ENCODE data around the gene CPZ.
"Not testable (repeated sequence)": the region's sequence is repeated elsewhere in the genome, so short reads cannot be mapped to it uniquely, and the experiment has no call there.

Gene CPZ

DNA sequence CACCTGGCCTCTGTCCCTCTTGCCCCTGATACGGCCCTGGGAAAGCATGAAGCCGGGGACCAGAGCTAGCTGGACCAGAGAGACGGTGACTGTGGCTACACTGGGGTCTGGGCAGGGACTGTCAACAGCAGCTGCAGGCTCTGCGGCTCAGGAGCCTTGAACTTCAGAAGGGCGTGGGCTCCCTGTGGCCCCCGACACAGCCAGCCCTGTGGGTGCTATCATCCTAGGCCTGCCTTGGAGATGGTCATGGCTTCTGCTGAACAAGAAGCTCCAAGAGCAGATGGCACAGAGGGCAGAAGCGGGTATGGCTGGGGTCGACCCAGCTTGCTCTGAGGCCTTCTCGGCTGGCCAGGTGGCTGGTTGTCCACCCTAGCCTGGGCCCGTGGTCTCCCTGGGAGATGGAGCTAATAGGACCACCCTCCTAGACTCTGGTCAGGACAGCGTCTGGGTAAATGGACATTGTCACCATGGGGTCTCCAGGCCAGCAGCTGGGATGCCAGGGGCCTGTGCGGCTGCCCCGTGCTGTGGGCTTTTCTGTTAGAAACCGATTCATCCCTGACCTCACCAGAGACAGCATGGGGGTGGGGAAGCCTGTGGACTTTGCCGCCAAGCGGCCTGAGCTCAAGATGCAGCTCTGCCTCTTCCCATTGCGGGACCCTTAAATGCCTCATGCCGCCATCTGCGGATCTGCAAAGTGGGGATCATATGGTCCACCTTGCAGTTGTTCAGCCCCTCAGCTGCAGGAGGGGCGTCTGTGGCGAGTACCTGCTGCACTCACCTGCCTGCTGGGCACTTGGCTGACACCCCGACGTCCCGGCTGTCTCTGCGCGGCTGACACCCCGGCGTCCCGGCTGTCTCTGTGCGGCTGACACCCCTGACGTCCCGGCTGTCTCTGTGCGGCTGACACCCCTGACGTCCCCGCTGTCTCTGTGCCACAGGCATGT, 21.1 kb downstream of the CPZ start:
- no peak for ATAC-seq

DNA sequence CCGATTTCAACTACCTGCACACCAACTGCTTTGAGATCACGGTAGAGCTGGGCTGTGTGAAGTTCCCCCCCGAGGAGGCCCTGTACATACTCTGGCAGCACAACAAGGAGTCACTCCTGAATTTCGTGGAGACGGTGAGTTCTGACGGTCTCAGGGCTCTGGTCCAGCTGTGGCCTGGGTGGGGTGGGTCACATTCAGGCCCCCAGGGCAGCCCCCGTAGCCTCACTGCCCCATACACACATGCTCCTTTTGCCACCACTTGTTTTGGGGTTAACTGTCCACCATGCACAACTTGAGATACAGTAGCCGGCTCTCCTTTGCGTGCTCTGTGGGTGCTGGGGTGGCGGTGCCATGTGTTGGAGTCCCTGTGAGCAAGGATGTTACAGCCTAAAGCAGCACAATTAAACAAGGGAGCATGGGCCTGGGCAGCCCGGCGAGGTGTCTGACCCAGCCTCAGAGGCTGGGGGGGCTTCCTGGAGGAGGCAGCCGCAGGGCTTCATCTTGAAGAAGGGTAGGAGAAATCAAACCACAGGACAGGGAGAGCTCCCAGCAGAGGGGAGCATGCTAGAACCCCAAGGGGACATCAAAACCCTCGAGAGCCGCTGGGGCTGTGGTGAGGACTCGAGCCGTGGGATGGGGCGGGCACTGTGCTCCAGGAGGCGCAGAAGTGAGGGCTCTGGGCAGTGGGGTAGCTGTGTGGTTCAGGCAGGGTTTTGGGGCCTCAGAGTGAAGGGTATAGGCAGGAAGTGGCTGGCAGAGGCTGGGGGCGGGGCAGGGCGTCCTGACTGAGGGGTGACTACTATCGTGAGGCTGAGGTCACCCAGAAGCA, 22.0 kb downstream of the CPZ start:
- no peak for ATAC-seq

GRCh38 chr4:8615366-8615765, 22.8 kb downstream of the CPZ start:
- ATAC-seq: no peak

DNA sequence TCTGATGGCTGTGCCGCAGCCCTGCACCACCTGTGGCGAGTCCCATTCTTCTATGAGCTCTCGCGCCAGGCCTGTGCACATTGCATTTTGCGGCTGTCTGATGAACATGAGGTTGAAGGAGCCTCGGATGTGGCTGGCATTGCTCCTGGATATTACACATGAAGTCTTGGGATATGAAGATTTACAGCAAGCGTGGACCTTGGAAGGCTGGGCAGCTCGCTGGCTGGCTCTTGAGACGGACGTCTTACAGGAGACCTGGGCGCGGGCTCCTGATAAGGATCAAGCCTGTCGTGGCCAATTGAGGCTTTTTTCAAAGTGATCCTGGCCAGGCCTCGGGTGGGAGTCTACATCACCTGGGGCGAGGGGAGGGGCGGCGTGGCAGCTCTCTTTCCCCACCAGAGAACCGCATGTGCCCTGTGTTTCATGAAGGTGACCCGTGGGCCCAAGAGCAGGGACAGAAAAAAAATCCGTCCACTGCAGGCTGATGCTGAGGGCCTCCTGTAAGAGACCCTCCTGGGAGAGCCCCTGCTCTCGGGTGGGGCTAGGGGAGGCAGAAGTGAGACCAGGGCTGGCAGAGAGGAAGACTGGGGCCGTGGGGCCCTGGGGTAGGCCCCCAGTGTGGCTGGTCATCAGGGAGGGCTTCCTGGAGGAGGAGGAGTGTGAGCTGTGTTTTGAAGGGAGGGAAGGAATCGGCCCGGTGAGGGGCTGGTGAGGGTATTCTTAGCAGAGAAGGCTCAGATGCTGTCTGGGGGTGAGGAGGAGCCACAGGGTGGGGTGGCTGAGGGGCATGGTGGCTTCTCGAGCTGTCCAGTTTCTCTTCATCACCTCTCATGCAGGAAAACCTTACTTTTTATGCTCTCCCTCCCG, 23.6 kb downstream of the CPZ start:
- no peak for ATAC-seq

GRCh38 chr4:8616831-8617230, 24.3 kb downstream of the CPZ start:
- no peak for ATAC-seq

GRCh38 chr4:8617486-8618040, 25.0 kb downstream of the CPZ start:
- ATAC-seq: no peak

GRCh38 chr4:8618421-8618820, 25.9 kb downstream of the CPZ start:
- ATAC-seq: no peak

DNA sequence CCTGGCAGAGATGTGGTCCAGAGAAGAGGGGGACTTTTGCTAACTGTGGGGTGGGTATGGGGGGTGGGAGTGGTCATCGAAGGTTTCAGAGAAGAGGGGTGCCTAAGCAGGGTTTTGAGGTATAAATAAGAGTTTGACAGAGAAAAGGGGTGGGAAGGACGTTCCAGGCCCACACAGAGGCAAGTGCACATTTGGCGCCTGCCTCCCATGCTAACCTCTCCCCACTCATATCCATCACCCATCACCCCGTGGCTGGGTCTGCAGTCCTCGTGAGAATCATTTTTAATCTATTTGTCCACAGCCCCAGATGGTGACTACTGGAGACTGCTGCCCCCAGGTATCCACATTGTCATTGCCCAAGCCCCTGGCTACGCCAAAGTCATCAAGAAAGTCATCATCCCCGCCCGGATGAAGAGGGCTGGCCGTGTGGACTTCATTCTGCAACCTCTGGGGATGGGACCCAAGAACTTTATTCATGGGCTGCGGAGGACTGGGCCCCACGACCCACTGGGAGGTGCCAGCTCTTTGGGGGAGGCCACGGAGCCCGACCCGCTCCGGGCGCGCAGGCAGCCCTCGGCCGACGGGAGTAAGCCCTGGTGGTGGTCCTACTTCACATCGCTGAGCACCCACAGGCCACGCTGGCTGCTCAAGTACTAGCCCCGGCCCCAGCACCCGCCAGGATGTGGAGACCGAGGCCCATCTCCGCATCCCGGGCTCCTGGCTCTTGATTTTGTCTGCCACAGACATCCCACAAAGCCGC, 26.6 kb downstream of the CPZ start:
- no peak for ATAC-seq

GRCh38 chr4:8621135-8621534, 28.6 kb downstream of the CPZ start:
- not testable (repeated sequence) for ATAC-seq

GRCh38 chr4:8624601-8625272, 32.2 kb downstream of the CPZ start:
- not testable (repeated sequence) for ATAC-seq

DNA sequence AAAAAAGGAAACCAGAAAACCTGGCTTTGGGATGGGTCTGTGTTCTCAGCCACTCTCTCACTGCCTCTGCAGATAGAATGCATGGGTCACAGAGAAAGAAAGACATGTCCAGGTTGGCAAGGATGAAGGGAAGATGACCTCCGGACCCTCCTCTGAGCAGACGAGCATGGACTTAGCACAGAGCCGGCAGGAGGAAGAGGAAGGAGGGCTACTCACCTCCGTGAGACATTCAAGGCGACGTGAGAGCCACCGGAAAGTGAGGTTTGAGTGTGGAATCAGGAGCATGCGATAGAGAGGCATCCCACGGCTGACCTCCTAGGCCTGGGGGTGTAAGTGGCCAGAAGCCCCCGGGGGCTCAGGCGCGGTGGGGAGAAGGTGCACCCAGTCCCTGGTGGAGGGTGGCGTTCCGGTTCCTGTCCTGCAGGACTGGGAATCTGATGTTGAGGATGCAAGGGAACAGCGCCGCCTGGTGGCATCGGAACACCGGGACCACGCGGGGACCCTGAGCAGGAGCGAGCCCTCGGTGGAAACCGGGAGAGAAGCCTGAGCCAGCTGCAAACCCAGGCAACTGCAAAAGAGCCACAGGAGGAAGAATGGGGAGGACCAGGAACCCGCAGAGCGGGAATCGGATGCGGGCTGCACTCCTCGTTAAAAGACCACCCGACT, 37.8 kb downstream of the CPZ start:
- not testable (repeated sequence) for ATAC-seq

DNA sequence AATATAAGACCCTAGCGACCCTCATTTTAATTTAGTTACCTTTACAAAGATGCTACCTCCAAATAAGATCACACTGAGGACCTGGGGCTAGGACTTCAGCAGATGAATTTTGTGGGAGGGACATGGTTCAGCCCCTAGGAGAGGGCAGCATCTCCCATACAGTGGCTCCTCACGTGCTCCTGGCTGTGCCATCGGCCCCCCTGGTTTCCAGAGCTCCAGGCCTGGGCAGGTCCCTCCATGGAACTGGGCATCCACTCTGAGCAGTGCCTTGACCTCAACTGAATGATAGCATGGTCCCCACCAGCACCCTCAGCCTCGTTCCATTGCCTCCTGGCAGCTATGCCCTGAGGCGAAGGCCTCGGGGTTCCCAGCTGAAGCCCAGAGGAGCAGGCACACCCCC, 39.3 kb downstream of the CPZ start:
- ATAC-seq: not testable (repeated sequence)

DNA sequence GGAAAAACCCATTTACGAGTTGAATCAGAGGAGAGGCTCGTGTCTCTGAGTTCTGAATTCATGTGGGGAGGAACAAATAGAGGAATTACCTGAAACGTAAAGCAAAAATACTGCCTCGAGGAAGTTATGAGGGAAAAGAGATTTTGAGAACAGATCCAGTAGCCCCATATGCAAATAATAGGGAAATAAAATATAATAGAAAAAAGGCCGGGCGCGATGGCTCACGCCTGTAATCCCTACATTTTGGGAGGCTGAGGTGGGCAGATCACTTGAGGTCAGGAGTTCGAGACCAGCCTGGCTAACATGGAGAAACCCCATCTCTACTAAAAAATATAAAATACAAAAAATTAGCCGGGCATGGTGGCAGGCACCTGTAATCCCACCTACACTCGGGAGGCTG, 42.2 kb downstream of the CPZ start:
- not testable (repeated sequence) for ATAC-seq

- ATAC-seq: not testable (repeated sequence)
Measured at GRCh38 chr4:8635897-8636554, 43.5 kb downstream of the CPZ start.

DNA sequence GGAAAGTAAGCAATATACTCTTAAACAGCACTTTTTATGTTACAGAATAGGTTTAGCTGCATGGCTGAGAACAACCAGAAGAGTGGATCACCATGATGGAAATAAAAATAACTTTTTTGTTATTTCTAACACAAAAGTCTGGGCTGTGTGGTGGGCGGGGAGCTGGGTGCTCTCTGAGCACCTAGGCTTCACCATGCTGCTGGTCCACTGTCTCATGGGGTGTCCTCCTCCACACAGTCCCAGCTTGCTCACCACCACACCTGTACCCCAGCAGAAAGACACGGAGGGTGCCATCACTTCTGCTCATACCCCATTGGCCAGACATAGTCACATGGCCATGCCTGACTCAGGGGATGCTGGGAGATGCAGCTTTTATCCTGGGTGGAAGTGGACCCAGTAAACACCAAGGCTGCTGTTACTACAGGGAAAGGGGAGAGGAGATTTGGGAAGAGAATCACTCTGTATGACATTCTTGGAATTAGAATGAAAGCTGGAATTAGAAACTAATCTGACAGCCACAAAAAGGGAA, 45.0 kb downstream of the CPZ start:
- no peak for ATAC-seq

DNA sequence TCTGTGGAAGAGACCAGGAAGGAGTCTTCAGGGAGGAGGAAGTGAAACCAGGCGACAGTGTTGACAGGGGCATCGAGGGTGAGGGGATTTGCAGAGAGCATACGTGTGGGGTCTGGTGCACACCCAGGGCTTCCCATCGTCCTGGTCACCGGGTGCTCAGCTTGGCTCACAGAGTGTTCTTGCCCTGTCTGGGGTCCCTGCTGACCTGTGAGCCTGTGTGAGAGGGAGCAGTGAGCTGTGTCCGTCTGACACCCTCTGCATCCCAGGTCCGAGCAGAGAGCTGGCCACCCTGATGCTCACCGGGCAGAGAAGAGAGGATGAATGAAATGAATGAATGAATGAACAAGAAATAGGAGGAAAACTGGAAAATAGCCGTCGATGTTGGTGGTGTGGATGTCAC, 46.5 kb downstream of the CPZ start:
- ATAC-seq: no peak

DNA sequence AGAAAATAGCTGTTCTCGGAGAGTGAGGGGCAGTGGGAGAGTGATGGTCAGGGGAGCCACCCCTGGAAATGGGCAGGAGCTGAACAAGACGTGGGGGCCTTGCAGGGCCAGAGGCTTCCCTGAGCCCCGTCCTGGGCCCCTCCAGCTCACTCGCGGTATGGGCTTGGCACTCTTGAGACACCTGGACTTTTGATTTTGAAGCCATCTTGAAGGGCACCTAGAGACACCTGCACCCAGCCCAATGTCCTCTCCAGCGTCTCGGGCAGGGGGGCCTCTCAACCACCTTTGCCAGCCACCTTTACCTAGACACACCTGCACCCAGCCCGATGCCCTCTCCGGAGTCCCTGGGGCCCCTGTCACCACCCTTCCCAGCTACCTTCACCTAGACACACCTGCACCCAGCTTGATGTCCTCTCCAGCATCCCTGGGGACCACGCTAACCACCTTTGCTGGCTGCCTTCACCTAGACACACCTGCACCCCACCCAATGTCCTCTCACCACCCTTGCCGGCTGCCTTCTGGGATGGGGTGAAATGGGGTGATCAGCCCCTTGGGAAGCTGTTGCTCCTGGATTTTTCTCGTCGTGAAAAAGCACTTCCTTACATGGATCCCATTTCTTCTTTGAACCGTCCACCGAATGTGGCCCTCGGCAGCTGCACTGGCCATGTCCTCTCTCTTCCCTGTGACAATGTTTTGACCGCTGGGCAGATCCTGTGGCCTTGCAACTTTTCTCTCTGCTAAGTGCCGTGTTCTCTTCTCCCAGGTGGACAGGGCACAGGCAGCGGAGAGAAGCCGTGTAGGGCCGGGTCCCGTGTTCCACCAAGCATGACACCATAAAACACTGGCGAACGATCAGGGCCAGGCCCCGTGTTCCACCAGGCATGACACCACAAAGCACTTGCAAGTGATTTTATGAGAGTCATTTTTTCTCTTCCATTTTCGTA, 47.5 kb downstream of the CPZ start:
- ATAC-seq: no peak

- ATAC-seq: no peak
Measured at GRCh38 chr4:8640816-8641215, 48.3 kb downstream of the CPZ start.
